Fibroblast of skin of scalp (primary cell): ENCODE measurements around the gene SPATA32.

Experiments
- DNase-seq: peaks from one replicate; pipeline ENCODE4 v3.0.0-alpha.2; 2013

SPATA32 gene

DNA sequence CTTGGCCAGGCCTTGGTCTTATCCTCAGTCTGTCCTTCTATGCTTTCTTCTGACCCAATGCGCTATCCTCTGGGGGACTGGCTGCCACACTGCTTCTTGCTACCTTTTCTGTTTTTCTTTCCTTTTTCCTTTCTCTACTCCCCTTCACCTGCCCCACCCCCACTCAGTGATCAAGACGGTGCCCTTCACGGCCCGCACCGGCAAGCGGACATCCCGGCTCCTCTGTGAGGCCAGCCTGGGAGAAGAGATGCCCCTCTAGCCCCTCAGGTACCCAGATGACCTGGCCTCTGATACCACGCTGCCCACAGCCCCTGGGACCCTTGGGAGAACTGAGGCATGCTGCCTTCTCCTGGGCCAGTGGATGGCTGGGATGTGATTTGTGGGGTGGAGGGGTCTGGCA, 15.6 kb downstream of the SPATA32 start:
- DNase-seq = no peak

DNA sequence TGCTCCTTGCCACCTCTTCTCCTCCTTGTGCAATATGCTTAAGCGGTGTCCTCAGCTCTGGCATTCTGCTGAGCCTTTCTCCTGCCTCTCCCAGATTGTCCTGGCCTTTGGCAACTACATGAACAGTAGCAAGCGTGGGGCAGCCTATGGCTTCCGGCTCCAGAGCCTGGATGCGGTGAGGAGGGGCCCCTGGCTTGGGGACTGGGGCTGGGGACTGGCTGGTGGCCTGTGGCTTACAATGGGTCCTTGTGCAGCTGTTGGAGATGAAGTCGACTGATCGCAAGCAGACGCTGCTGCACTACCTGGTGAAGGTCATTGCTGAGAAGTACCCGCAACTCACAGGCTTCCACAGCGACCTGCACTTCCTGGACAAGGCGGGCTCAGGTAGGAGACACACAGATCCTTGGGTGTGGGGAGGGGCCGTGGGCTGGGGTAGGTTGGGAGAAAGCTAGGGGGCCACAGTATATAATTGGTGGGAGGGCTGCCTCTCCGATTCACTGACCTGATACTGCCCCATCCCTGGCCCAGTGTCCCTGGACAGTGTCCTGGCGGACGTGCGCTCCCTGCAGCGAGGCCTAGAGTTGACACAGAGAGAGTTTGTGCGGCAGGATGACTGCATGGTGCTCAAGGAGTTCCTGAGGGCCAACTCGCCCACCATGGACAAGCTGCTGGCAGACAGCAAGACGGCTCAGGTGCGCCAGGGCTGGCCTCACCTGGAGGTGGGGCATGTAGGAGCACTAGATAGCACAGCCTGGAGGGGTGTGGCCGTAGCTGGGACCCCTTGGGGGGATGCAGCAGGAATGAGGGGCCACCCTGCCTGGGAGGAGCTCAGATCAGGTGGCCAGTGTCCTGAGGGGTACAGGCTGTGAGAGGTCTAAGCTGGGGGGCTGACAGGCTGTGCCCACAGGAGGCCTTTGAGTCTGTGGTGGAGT, 16.9 kb downstream of the SPATA32 start:
- no peak for DNase-seq

DNA sequence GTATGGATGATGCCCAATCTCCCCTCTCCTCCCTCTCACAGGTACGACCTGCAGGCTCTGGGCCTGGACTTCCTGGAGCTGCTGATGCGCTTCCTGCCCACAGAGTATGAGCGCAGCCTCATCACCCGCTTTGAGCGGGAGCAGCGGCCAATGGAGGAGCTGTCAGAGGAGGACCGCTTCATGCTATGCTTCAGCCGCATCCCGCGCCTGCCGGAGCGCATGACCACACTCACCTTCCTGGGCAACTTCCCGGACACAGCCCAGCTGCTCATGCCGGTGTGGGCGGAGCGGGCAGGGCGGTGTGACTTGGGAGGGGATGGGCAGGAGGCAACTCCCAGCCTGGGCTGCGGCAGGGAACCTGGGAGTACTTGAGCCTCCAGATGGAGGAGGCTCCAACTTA, 18.1 kb downstream of the SPATA32 start:
- no peak for DNase-seq

DNA sequence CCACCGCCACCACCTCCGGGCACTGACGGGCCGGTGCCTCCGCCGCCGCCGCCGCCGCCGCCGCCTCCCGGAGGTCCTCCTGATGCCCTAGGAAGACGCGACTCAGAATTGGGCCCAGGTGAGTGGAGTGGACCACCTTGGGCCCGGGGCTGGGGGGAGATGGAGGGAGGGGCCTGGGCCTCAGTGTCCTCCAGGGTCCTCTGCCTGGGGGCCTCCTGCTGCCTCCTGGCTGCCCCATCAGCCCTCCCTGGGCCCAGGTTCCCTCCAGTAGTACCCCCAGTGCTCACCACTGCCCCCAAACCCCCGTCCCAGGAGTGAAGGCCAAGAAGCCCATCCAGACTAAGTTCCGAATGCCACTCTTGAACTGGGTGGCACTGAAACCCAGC, 19.9 kb downstream of the SPATA32 start:
- no peak for DNase-seq

DNA sequence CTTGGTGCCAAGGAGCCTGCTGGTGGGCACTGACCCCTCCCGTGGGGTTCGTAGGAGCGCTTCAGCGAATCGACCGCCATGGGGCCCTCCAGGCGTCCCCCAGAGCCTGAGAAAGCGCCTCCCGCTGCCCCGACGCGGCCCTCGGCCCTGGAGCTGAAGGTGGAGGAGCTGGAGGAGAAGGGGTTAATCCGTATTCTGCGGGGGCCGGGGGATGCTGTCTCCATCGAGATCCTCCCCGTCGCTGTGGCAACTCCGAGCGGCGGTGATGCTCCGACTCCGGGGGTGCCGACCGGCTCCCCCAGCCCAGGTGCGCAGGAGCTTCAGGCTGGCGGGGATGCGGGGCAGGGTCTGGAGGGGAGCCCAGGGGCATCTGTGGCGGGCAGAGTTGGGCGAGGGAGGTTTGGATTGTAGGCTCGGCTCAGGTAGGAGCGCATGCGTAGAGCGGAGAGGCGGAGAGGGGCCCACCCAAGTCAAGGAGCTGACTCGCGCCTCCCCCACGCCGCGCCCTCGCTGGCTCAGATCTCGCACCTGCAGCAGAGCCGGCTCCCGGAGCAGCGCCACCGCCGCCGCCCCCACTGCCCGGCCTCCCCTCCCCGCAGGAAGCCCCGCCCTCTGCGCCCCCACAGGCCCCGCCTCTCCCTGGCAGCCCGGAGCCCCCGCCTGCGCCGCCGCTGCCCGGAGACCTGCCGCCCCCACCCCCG, 20.4 kb downstream of the SPATA32 start:
- DNase-seq = no peak

DNA sequence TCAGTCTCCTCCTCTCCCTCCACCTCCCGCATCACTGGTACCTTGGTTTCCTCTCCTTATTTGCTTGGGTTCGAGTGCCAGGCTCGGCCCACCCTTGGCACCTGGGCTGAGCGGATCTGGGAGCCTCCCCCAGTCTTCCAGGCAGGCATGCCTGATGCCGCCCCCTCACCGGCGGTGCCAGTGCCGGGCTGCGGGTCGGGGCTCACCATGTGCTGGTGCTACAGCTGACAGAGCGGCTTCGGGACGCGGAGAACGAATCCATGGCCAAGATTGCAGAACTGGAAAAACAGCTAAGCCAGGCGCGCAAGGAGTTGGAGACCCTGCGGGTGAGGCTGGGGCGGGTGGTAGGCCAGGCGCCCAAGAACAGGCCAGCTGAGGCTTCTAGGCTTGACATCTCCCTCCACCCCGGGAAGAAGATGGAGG, 21.0 kb downstream of the SPATA32 start:
- DNase-seq = no peak

DNA sequence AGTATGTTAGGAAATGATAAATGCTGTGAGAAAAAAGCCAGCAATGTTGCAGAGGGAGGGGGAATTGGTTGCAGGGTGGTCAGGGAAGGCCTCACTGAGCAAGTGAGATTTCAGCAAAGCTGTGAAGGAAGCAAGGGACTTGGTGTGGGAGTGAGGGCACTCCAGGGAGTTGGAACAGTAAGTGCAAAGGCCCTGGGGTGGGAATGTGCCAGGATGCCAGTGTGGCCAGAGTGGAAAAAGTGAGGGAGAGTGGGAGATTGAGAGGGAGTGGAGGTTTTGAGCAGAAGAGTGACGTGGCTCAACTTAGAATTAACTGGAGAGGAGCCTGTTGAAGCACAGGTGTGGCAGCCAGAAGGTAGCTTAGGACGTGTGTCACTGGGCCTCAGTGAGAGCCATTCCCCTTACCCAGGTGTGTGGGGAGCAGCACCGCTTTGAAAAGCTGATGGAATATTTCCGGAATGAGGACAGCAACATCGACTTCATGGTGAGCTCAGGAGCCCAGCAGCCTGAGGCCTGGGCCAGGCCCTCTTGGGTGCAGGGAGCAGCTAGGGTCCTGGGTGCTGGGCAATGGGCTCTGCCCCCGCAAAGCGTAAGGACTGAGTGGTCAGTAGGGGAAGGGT, 23.6 kb downstream of the SPATA32 start:
- no peak for DNase-seq

DNA sequence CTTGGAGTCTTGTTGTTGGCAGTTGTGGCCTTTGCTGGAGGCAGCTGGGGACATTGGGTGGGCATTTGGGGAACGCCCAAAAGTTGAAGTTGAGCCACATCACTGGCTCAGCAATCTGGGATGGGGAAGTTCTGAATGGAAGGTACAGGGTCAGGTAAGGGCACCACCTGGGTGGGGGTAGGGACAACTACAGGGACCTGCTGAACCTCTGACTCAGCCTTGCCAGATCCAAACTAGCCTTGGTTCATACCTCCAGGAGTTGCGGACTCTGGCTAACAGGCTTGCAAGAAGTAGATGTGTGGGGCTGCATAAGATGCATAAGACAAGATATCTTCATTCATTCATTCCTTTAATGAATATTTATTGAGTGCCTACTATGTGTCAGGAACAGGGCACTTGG, 24.2 kb downstream of the SPATA32 start:
- no peak for DNase-seq

DNA sequence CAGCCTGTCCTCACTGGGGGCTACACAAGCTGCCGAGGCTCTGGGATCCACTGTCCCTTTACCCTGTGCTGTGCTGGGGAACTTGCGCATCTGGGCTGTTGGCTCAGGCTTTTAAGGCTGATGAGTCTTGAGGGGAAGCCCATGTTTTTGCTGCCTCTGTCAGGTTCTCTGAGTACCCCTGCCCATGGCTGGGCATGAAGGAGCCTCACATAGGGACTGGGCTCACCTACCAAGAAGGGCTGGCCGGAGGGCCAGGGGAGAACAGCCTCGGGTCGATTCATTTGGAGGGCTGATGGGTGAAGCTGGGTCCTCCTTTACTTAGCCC, 25.6 kb downstream of the SPATA32 start:
- DNase-seq = no peak

DNA sequence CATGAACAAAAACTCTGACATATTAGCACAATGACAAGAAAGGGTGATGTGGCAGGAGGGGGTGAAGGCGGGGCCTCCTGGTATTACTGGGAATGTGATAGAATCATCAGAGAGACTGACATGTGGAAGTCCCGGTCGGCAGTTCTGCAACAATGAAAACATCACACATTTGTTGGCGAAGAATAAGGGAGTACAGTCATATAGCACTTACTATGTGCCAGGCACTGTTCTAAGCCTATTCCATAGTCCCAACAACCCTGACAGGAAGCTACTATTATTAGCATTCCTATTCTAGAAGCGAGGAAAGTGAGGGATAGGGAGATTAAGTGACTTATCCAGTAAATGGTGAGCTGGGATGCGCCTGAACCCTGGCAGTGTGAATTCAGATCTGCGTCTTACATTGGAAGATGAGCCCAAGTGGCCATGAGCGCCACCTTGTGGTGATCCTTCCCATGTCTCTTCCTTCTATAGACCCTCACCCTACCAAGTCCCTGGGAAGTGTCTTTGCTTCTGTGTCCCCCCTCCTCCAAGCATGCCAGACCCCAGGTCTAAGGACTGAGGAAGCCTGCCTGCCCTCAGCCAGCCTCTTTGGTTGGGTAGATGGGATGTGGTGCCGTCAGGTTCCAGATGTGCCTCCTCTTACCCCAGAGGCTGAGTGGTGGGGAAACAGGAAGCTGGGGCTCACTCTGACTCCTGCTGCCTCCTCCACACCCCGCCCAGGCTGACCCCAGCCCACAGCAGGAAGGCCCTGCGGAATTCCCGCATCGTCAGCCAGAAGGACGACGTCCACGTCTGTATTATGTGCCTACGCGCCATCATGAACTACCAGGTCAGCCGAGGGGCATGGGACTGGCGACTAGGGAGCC, 26.2 kb downstream of the SPATA32 start:
- peak; percentile 70 for DNase-seq

DNA sequence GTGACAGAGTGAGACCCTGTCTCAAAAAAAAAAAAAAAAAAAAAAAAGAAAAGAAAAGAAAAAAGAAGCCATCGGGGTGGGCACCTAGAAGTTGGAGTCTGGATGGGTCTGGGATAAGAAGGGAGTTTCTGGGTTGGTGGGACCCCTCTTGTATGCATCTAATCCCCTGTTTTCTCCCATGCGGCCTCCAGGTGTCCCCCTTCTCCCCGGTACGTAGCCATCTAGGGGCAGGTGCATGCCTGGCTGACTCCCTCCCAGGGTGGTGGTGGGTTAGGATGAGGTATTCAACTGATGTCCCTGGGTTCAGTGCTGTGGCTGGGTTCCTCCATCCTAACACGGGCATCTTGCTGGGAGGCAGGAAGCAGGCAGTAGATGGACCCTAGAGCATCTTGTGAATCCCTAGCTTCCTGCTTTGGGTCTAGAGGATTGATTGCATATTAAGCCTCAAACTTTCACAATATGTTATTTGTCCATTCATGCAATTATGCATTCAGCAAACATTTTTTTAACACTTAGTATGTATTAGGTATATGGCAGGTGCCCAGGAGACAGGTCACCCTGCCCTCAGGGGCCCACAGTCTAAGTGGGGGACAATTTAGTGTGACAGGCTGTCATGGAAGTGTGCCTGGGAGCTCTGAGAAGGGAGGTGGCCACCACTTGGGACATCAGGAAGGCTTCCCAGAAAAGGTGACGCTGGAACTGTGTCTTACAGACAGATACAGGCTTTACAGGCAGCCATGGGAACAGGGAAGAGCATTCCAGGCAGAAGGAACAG, 27.1 kb downstream of the SPATA32 start:
- peak; percentile 14 for DNase-seq

DNA sequence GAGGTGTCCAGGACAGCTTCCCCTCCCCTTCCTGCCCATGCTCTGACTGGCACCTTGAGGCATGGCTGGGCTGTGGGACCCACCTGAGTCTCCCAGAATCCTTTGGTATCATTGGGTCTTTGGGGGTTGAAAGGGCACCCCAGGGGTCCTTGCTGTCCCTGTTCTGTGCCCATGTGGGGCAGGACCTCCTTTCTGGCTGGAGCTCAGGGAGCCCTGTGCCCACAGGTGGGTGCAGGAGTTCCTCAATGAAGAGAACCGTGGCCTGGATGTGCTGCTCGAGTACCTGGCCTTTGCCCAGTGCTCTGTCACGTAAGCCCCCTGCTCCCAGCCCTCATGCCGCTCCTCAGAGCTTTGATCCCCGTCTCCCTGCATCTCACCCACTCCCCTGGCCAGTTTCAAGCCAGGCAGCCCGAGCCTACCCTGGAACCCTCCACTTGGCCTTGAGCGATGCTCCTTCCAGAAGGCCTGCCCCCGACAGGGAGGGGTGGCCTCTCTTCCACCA, 28.4 kb downstream of the SPATA32 start:
- no peak for DNase-seq

DNA sequence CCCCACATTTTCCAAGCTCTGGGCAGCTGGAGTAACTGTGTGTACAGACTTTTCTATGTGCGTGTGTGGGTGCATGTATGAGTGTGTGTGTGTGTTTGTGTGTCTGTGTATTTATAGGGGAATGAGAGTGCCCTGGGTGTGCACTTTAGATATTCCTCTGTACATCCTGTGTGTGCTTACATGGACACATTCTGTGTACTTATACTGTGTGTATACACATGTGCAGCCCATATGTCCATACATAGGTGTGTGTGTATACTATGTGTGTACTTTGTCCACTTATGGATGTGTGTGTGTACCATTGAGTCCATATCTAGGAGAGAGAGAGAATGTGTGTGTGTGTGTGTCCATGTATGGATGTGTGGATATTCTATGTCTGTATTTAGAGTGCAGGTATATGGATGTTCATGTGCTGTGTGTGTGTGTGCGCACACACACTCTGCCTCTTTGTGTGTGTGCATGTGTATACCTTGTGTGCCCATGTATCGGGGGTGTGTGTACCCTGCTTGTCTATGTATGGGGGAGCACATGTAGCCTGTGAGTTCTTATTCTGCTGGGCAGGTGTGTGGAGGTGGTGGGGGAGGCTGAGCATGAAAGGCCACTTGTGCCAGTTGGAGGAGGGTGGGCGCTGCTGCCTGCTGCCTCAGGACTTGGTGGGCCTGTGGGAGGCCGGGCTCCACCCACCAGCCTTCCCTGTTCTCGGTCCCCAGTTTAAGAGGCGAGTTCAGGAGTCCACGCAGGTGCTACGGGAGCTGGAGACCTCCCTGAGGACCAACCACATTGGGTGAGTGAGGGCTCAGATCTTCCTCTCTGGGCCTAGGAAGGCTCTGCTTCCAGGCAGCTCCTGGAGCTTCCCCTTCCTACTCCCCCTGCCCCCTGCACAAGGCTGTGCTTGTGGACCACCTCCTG, 29.1 kb downstream of the SPATA32 start:
- DNase-seq = no peak

DNA sequence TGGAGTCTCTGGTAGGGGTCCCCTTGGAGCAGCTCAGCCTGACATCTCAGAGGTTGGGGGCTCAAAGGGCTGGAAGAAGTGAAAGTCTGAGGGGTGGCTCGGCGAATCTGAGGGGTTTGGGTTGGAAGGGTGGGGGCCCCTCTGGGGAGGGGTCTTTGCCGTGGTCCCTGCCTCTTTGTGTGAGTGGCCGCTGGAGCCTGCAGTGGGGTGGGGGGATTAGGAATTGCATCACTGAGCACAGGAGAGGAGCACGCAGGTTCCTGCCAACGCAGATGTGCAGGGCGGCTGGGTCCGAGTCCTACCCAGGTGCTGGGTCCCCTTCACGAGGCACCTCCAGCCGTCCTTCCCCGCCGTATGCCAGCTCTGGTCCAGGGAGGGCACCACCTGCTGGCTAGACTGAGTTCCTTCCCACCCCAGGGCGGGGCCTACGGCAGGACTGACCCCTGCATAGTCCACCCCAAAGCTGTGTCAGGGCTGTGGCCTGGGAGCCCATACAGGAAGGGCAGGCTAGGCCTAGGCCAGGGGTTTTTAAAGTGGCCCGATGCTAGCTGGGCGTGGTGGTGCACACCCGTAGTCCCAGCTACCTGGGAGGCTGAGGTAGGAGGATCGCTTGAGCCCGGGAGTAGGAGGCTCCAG, 30.3 kb downstream of the SPATA32 start:
- no peak for DNase-seq

DNA sequence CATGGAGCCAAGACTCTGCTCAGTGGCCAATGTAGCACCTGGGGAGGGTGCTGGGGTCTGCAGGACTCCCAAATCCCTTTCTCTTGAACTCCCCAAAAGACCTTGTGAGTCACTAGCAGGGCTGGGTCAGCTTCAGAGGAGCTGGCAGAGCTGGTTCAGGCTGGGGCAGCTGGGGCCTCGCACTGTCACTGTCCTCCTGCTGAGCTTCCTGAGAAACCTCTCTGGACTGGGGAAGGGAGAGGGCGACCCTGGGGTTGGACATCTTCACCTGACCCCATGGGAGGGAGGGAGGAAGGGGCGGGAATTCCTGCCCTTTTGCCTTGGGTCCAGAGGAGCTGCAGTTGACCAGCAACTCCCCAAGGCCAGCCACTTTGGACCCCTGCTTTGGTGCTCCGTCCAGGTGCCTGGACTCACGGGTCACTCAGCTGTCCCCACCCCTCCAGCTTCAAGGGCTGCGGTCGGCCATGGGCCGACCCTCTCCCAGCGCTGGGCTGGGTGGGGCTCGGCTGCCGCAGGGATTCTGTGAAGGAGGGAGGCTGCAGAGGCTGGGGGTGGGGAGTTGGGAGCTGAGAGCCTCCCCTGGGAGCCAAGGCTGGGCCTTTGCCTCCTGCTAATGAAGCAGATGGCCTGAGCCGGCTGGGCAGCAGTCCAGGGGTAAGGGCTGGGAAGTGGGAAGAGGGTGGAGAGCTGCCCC, 31.0 kb downstream of the SPATA32 start:
- peak; percentile 43 for DNase-seq

DNA sequence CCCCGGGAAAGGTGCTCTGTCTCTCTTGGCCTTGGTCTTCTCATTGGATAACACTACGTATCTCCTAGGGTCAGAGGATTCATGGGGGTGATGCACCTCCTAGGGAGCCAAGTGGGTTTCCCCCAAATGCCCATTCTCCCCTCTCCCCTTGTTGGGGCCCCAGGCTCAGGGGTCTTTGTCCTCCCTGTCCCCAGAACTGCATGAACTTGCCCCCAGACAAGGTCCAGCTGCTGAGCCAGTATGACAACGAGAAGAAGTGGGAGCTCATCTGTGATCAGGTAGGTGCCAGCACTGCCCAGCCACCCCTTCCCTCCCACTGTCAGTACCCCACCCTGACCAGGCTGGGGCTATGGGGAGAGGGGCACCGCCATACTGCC, 31.5 kb downstream of the SPATA32 start:
- DNase-seq = no peak

DNA sequence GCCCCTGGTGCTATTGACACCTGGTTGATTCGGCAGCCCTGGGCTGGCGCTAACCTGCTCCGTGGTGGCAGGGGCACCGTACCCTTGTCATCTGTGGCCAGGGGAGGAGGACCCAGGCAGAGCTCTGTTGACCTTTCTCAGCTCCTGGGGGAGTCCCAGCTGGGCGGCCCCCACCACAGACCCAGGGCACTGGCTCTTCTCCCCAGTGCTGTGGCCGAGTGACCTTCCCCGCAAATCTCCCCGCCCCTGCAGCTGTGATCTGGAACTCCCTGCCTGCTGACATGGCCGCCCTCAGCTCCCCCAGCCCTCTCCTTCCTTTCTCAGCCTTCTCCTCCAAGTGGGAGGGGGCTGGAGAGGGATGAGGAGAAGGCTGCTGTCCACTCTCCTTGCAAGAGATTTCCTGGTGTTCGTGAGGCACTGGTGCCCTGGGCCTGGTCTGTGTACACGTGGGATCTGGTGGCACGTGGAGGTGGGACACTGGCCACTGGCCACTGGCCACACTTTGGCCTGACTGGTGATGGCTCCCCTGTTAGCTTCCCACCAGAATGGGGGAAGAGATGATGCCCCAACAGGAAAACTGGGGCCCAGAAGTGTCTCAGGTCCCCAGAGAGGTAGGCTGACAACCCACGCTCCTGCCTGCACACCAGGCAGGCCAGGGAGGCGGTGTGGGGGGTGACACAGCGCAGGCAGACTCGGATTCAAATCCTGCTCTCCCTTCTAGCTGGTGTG, 32.0 kb downstream of the SPATA32 start:
- no peak for DNase-seq

DNA sequence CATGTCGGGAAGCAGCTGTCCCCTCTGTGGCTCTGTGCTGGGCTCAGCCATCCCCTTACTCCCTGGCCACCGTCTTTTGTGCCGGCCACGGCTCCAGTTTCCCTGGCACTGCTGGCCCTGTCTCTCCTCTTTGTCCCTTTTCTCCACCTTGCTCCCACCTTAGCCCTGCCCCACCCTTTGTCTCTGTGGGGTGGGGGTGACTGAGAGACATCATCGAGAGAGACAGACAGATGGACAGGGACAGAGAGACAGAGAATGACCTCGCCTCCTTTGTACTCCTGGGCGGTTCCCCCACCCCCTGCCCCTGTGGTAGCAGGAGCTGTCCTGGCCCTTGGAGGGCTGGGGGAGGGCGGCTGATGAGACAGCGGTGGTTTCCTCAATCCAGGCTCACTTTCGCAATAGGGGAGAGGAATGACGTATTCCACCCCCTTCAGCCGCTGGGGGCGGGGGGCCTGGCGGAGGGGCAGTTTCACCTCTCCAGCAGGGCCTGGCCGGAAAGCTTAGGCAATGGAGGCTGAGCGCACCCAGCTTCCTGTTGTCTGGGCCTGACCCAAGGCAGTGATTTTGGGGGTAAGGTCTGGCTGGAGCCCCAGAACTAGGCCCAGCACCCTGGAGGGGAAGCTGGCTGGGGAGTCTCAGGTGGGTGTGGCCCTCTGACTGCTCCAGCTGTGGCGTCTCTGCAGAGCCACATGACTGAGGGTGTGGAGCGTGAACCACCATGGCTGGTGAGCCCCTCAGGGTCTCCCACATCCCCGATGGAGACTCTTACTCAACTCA, 32.9 kb downstream of the SPATA32 start:
- DNase-seq = peak; percentile 87
